ENCODE measurements around the gene TNFSF8. TPM values are rescaled to one million over a fixed set of nuclear protein-coding genes. Genes with fewer than 3 reads are reported as not detected.

The TNFSF8 gene
- total and polyA plus RNA-seq, 12 donors, result 0.11 to 2.3 (median 0.65) TPM

DNA sequence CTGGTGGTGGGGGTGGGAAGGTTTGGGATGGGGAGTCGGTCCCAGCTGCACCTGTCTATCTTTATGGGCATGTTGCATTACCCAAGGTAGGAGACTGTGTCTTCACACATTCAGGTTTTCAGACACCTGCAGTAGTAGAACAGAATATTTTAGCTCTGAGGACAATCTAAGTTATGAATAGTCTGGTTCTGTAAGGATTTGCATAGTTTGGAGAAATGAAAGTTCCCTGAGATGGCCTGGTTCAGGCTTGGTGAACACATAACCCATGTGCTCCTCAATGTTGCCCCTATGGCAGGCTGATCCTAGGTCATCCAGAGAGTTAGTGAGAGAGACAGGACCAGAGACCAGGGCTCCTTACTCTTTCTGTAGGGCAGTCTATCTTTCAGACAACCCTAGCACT, 20.7 kb downstream of the TNFSF8 start:
- Histone ChIP-seq H3K27me3 (peaks cover 0 to 14% (median 5%) of the 10 kb centered on the region in 7 donors), H3K9me3 (no peaks in the 10 kb centered on the region), H3K4me1 (peaks cover 0 to 18% (median 0%) of the 10 kb centered on the region in 9 donors), H3K4me3 (no peak overlapping the region), H3K27ac (peak overlapping the region in 1 of 10 donors; percentile 10), H3K36me3 (peaks cover 0 to 6% (median 0%) of the 10 kb centered on the region in 9 donors)
- WGBS, 2 donors, result 87 to 88% methylated on average over 1 of the region's 1 CpG
- TF ChIP-seq, protein P1, sequence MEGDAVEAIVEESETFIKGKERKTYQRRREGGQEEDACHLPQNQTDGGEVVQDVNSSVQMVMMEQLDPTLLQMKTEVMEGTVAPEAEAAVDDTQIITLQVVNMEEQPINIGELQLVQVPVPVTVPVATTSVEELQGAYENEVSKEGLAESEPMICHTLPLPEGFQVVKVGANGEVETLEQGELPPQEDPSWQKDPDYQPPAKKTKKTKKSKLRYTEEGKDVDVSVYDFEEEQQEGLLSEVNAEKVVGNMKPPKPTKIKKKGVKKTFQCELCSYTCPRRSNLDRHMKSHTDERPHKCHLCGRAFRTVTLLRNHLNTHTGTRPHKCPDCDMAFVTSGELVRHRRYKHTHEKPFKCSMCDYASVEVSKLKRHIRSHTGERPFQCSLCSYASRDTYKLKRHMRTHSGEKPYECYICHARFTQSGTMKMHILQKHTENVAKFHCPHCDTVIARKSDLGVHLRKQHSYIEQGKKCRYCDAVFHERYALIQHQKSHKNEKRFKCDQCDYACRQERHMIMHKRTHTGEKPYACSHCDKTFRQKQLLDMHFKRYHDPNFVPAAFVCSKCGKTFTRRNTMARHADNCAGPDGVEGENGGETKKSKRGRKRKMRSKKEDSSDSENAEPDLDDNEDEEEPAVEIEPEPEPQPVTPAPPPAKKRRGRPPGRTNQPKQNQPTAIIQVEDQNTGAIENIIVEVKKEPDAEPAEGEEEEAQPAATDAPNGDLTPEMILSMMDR (IDR thresholded peaks at IDR 0.05), result no peak
- intact Hi-C loops (cut with DNase I), result loop anchor here (2.0 to 10.0 kb wide), 11 partner anchors 103 to 613 kb away; partner anchors contain the start of gene TEX48 (in 2 of the 10)
- ATAC-seq (no peak), DNase-seq (no peak)

DNA sequence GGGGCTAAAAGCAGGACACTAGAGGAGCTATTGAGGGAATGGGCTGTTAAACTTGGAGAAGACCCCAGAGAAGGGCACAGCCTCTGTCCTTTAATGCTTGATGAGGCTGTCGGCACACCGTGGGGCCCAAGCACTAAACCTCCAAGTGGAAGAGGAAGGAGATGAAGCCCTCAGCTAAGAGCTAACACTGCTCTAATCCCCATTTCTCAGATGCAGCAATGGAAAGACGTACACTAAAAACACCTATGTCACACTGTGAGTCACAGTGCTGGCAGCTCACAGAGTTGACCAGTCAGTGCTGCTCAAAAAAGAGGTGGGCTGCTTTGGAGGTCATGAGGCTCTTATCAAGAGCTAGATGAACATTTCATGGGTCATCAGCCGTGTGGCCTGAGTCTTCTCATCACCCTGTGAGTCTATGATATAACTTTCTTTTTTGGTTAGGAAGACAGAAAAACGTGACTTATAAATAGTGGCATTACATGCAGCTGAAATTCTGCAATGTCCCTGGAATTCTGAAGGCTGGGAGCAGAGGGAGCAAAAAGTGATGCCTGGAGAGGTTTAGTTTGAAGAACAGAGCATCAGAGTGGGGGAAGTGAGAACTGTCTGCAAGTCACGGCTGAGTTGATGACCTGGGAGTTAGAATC, 21.5 kb downstream of the TNFSF8 start:
- ATAC-seq, result no peak
- Histone ChIP-seq H3K27me3 (peaks cover 0 to 14% (median 1%) of the 10 kb centered on the region in 7 donors), H3K4me3 (no peak overlapping the region), H3K27ac (peak overlapping the region in 1 of 10 donors; percentile 63), H3K9me3 (no peaks in the 10 kb centered on the region), H3K4me1 (peaks cover 0 to 18% (median 0%) of the 10 kb centered on the region in 9 donors), H3K36me3 (peaks cover 0 to 12% (median 0%) of the 10 kb centered on the region in 9 donors)
- no peak for DNase-seq
- TF ChIP-seq, protein P1 (IDR thresholded peaks at IDR 0.05), result no peak
- intact Hi-C loops (cut with DNase I), result loop anchor here in 5 of 10 donors (5.0 to 10.0 kb wide), 5 partner anchors 172 to 504 kb away; partner anchors contain the start of gene TEX48 (in 2 of the 5)
- 65 to 74% methylated on average over 6 of the region's 6 CpGs for WGBS, 2 donors

DNA sequence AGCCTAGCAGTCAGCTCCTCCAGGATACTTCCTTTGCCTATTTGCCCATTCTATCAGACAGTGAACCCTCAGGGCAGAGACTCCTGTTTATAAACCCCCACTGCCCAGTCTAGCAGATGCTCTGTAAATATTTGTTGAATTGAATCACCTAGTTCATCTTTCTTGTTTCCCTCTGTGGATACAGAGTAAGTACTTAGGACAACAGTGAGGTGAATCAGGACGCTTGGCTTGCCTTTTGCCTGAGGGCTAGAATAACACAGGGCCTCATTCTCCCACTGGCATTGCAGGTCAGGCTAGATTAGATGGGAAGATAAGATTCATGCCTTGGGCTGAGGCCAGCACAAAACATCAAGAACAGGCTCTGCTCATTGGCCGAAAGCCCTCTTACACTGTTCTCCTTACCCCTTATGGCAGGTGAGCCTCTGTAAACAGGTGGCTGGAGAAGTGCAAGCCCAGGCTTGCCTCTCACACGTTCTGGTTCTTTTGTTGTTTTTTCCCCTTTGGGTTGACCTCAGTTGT, 22.2 kb downstream of the TNFSF8 start:
- Histone ChIP-seq H3K9me3 (no peaks in the 10 kb centered on the region), H3K27me3 (peaks cover 0 to 14% (median 0%) of the 10 kb centered on the region in 7 donors), H3K4me1 (peaks cover 0 to 22% (median 0%) of the 10 kb centered on the region in 9 donors), H3K27ac (peak overlapping the region in 1 of 10 donors; percentile 29), H3K4me3 (no peak overlapping the region), H3K36me3 (peaks cover 0 to 19% (median 0%) of the 10 kb centered on the region in 9 donors)
- intact Hi-C loops (cut with DNase I), result loop anchor here in 5 of 10 donors (5.0 to 10.0 kb wide), 5 partner anchors 171 to 503 kb away; partner anchors contain the start of gene TEX48 (in 2 of the 5)
- DNase-seq (no peak), ATAC-seq (no peak)
- WGBS, 2 donors, result 70 to 78% methylated on average over 3 of the region's 3 CpGs
- TF ChIP-seq, protein P1 (IDR thresholded peaks at IDR 0.05), result no peak

DNA sequence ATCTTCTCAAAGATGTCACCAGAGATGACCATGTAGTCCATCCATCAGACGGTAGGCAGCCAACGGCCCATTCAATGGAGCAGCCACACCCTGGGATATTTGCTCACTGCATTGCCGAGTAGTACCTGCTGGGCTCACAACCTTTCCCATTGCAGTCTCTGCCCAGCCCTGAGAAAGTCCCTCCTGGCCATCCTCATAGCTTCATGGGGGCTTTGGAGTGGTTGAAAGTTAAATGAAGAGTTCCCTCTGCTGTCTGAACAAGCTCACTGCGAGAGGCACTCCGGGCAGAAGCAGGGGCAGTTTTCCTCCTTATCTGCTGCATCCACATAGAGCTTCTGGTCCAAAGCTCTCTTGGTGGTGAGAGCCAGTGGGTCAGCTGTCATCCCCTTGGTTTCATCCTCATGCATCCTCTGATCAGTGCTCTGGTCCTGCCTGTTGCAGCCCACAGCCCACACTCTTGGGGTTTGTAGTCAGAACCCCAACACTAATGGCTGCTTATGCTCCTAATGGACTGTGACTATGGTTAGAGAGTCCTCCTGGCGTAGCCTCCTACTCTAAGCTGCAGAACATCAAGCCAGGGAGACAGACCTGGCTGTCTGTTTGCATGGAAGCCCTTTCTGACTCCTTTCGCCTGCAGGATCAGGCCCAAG, 23.3 kb downstream of the TNFSF8 start:
- intact Hi-C loops (cut with DNase I), result loop anchor here in 5 of 10 donors (5.0 to 10.0 kb wide), 5 partner anchors 170 to 502 kb away; partner anchors contain the start of gene TEX48 (in 2 of the 5)

More for the DNA sequence above, 23.3 kb downstream of the TNFSF8 start:
- DNase-seq (no peak), ATAC-seq (peak in 2 of 8 donors; percentile 17 to 37)
- H3K27ac ChIP-seq, result peak overlapping the region in 1 of 10 donors; percentile 29
- peaks cover 0 to 14% (median 5%) of the 10 kb centered on the region in 7 donors for H3K27me3 ChIP-seq
- WGBS, 2 donors, result 41 to 51% methylated on average over 7 of the region's 7 CpGs
- TF ChIP-seq, protein P1 (IDR thresholded peaks at IDR 0.05), result peak in 7 of 9 donors; percentile 18 to 65 (median 42)
- H3K9me3 ChIP-seq, result no peaks in the 10 kb centered on the region
- peaks cover 0 to 22% (median 0%) of the 10 kb centered on the region in 9 donors for H3K4me1 ChIP-seq
- no peak overlapping the region for H3K4me3 ChIP-seq
- peaks cover 0 to 24% (median 0%) of the 10 kb centered on the region in 9 donors for H3K36me3 ChIP-seq
